ENCODE data around the gene PLEKHO2.
A peak's percentile ranks its signal among the peaks of the same experiment; 100 is the strongest.

The PLEKHO2 gene

GRCh38 chr15:64884679-64885078 lies 43.0 kb downstream of the PLEKHO2 start:
- no peak for DNase-seq (ENCODE audit: low read depth)
- no peak for TF ChIP-seq CTCF (conservative IDR thresholded peaks at IDR 0.05; ENCODE audit: low read length)
- H3K4me3 ChIP-seq (ENCODE audit: low read length): no peak overlapping the region

- no peak for DNase-seq (ENCODE audit: low read depth)
- H3K4me3 ChIP-seq (ENCODE audit: low read length): no peak overlapping the region
- TF ChIP-seq CTCF (conservative IDR thresholded peaks at IDR 0.05; ENCODE audit: low read length): no peak
Measured at GRCh38 chr15:64888336-64888735, 46.6 kb downstream of the PLEKHO2 start.

- no peak for TF ChIP-seq CTCF (conservative IDR thresholded peaks at IDR 0.05; ENCODE audit: low read length)
- DNase-seq (ENCODE audit: low read depth): no peak
- no peak overlapping the region for H3K4me3 ChIP-seq (ENCODE audit: low read length)
Measured at GRCh38 chr15:64891561-64891960, 49.8 kb downstream of the PLEKHO2 start.

- no peak overlapping the region for H3K4me3 ChIP-seq (ENCODE audit: low read length)
- no peak for DNase-seq (ENCODE audit: low read depth)
- no peak for TF ChIP-seq CTCF (conservative IDR thresholded peaks at IDR 0.05; ENCODE audit: low read length)
Measured at GRCh38 chr15:64892847-64893403, 51.2 kb downstream of the PLEKHO2 start.

- peak; percentile 95 for DNase-seq (ENCODE audit: low read depth)
- no peak for TF ChIP-seq CTCF (conservative IDR thresholded peaks at IDR 0.05; ENCODE audit: low read length)
- peak overlapping the region; percentile 9 for H3K4me3 ChIP-seq (ENCODE audit: low read length)
Measured at GRCh38 chr15:64893481-64894394, 52.0 kb downstream of the PLEKHO2 start.

GRCh38 chr15:64894395-64895056 lies 52.8 kb downstream of the PLEKHO2 start:
- H3K4me3 ChIP-seq (ENCODE audit: low read length): no peak overlapping the region; the same call in 1 of the 2 replicates
- DNase-seq (ENCODE audit: low read depth): no peak

More at GRCh38 chr15:64894395-64895056, 52.8 kb downstream of the PLEKHO2 start:
- no peak for TF ChIP-seq CTCF (conservative IDR thresholded peaks at IDR 0.05; ENCODE audit: low read length)
